ENCODE data around the gene FNDC3B. TPM values are rescaled to one million over a fixed set of nuclear protein-coding genes. Genes with fewer than 3 reads are reported as not detected.

FNDC3B gene
- total RNA-seq, 2 donors from 2014 or later = 80.6 to 107 TPM

DNA sequence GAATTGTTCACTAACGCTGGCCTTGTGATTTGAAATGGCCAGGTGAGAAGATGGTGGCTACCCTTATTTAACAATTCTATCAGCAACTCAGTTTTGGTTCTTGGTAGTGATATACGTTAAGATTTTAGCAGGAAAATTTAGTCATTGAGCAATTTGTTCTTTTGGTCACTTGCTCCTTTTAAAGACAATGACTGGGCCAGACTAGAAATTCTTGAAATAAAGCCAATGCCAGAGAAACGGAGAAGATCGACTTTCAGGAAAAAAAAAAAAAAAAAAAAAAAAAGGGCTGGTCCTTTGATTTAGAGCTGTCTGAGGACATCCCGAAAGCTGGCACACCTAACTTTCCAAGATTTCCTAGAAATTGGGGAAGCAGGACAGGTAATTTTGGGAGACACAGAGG is 178.5 kb downstream of the FNDC3B start:
- Mint-ChIP-seq H3K4me3 (no peak overlapping the region), H3K27ac (no peak overlapping the region), H3K36me3 (ENCODE audit: low read depth) (no peaks in the 10 kb centered on the region), H3K4me1 (peaks cover 79% of the 10 kb centered on the region), H3K9me3 (no peaks in the 10 kb centered on the region), H3K27me3 (ENCODE audit: insufficient read depth) (no peaks in the 10 kb centered on the region)
- no peak overlapping the region for H3K9ac ChIP-seq (ENCODE audit: extremely low read depth, low read length, poor library complexity, severe bottlenecking)
- no peak for DNase-seq
- H3K4me1 ChIP-seq (ENCODE audit: control insufficient read depth, insufficient read depth, low read length) = peaks cover 21% of the 10 kb centered on the region
- peaks cover 4% of the 10 kb centered on the region for H3K36me3 ChIP-seq (ENCODE audit: control insufficient read depth, insufficient read depth, low read length)
- H3K27me3 ChIP-seq (ENCODE audit: control insufficient read depth, insufficient read depth, low read length, poor library complexity, severe bottlenecking) = no peaks in the 10 kb centered on the region
- H3K4me3 ChIP-seq (ENCODE audit: low read length) = no peak overlapping the region
- H3K27ac ChIP-seq (ENCODE audit: low read depth, low read length) = no peak overlapping the region
- TF ChIP-seq, protein P1, sequence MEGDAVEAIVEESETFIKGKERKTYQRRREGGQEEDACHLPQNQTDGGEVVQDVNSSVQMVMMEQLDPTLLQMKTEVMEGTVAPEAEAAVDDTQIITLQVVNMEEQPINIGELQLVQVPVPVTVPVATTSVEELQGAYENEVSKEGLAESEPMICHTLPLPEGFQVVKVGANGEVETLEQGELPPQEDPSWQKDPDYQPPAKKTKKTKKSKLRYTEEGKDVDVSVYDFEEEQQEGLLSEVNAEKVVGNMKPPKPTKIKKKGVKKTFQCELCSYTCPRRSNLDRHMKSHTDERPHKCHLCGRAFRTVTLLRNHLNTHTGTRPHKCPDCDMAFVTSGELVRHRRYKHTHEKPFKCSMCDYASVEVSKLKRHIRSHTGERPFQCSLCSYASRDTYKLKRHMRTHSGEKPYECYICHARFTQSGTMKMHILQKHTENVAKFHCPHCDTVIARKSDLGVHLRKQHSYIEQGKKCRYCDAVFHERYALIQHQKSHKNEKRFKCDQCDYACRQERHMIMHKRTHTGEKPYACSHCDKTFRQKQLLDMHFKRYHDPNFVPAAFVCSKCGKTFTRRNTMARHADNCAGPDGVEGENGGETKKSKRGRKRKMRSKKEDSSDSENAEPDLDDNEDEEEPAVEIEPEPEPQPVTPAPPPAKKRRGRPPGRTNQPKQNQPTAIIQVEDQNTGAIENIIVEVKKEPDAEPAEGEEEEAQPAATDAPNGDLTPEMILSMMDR (conservative IDR thresholded peaks at IDR 0.05) = no peak
- 95 to 100% methylated on average over 2 to 5 of the region's 5 CpGs for WGBS, 2 experiments (ENCODE audit: insufficient coverage in 1 of 2, insufficient read length in 1 of 2)
- H3K9me3 ChIP-seq (ENCODE audit: control insufficient read depth, low read length) = no peaks in the 10 kb centered on the region

DNA sequence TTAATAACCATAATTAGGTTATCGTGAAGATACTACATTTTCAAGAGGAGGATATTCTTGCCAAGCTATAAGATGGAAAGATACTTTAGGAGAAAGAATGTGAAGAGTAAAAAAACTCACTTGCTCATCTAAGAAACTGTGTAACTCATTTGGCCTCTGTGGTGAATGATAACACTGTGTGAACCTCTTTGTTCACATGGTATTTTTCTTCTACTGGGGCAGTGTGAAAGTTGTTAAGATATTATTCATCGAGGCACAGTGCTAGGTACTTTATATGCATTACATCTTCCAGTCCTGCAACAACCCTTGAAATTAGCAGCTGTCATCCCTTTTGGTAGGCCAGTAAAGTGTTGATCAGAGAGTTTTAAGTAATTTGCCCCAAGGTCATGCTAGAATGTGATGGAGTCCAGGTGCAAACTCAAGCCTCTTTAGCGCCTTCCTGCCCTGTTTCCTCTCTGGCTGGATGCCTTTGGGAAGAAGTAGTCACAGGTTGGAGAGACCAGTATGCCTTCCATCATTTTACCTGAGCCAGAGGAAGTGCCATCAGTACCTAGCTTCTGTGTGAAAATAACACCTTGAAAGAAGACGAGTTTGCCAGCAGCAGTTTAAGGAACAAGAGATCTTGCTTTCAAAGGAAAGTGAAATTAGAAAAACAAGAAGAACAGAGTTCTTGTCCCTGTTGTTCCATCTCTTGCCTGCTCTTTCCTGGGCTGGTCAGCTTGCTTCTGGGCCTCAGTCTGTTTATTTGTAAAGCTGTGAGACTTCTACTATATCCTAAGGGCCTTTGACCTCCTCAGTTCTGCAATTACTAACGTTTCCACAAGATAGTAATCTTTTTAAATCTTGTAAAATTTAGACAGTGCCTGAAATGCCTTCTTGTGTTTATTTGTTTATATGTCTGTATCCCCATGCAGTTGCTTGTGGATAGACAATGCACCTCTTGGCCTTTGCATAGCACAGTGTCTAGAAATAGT is 179.3 kb downstream of the FNDC3B start:
- Mint-ChIP-seq H3K9me3 (no peaks in the 10 kb centered on the region), H3K36me3 (ENCODE audit: low read depth) (no peaks in the 10 kb centered on the region), H3K27ac (peak overlapping the region; percentile 4), H3K4me1 (peaks cover 76% of the 10 kb centered on the region), H3K27me3 (ENCODE audit: insufficient read depth) (no peaks in the 10 kb centered on the region), H3K4me3 (no peak overlapping the region)
- no peak overlapping the region for H3K4me3 ChIP-seq (ENCODE audit: low read length)
- H3K9me3 ChIP-seq (ENCODE audit: control insufficient read depth, low read length) = no peaks in the 10 kb centered on the region
- peaks cover 14% of the 10 kb centered on the region for H3K4me1 ChIP-seq (ENCODE audit: control insufficient read depth, insufficient read depth, low read length)
- no peaks in the 10 kb centered on the region for H3K27me3 ChIP-seq (ENCODE audit: control insufficient read depth, insufficient read depth, low read length, poor library complexity, severe bottlenecking)
- TF ChIP-seq, protein P1 (conservative IDR thresholded peaks at IDR 0.05) = no peak
- DNase-seq = no peak
- H3K36me3 ChIP-seq (ENCODE audit: control insufficient read depth, insufficient read depth, low read length) = no peaks in the 10 kb centered on the region
- 86% methylated on average over 2 to 5 of the region's 5 CpGs for WGBS, 2 experiments (ENCODE audit: insufficient coverage in 1 of 2, insufficient read length in 1 of 2)
- H3K9ac ChIP-seq (ENCODE audit: extremely low read depth, low read length, poor library complexity, severe bottlenecking) = no peak overlapping the region
- peak overlapping the region; percentile 10 for H3K27ac ChIP-seq (ENCODE audit: low read depth, low read length)

DNA sequence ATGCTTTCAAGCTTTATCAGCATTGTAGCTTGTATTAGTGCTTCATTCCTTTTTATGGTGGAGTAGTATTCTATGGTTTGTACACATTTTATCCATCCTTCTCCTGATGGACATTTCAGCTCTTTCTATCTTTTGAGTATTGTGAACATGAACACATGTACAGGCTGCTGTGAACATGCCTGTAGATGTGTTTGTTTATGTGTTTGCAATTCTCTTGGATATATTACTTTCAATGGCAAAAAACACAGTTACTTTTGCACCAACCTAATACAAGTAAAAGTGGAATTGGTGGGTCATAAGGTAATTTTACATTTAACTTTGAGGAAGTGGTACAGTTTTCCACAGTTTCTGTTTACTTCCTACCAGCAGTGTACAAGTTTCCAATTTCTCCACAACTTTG is 180.4 kb downstream of the FNDC3B start:
- H3K4me3 Mint-ChIP-seq = no peak overlapping the region
- Histone ChIP-seq H3K27ac (ENCODE audit: low read depth, low read length) (no peak overlapping the region), H3K9me3 (ENCODE audit: control insufficient read depth, low read length) (no peaks in the 10 kb centered on the region), H3K9ac (ENCODE audit: extremely low read depth, low read length, poor library complexity, severe bottlenecking) (no peak overlapping the region), H3K4me1 (ENCODE audit: control insufficient read depth, insufficient read depth, low read length) (peaks cover 14% of the 10 kb centered on the region), H3K36me3 (ENCODE audit: control insufficient read depth, insufficient read depth, low read length) (no peaks in the 10 kb centered on the region), H3K4me3 (ENCODE audit: low read length) (no peak overlapping the region), H3K27me3 (ENCODE audit: control insufficient read depth, insufficient read depth, low read length, poor library complexity, severe bottlenecking) (no peaks in the 10 kb centered on the region)
- no peaks in the 10 kb centered on the region for H3K9me3 Mint-ChIP-seq
- DNase-seq = no peak
- TF ChIP-seq, protein P1 (conservative IDR thresholded peaks at IDR 0.05) = no peak
- H3K4me1 Mint-ChIP-seq = peaks cover 72% of the 10 kb centered on the region
- H3K27ac Mint-ChIP-seq = no peak overlapping the region
- no peaks in the 10 kb centered on the region for H3K27me3 Mint-ChIP-seq (ENCODE audit: insufficient read depth)
- no peaks in the 10 kb centered on the region for H3K36me3 Mint-ChIP-seq (ENCODE audit: low read depth)

All from endodermal cell (in vitro differentiated cells).